Trophoblast cell (in vitro differentiated cells and primary cell): ENCODE data around the gene GALNT12.
A peak's percentile ranks its signal among the peaks of the same experiment; 100 is the strongest.

Experiments
- DNase-seq, 2 donors: peaks; one replicate each; pipeline ENCODE4 v3.0.0-alpha.2; 2016
- H2AFZ ChIP-seq: 2 replicates; pipeline ENCODE4 v1.6.1; 2013; ENCODE audit warnings: low read length, moderate library complexity, mild to moderate bottlenecking; ENCODE audit not compliant: insufficient read depth, poor library complexity
- H2AK5ac ChIP-seq: 2 replicates; pipeline ENCODE4 v1.6.1; 2013; ENCODE audit warnings: mild to moderate bottlenecking, low read length
- H2BK120ac ChIP-seq: 2 replicates; pipeline ENCODE4 v1.6.1; 2013; ENCODE audit warnings: low read length, mild to moderate bottlenecking, moderate library complexity; ENCODE audit not compliant: insufficient read depth, poor library complexity
- H2BK12ac ChIP-seq: 2 replicates; pipeline ENCODE4 v1.6.1; 2013; ENCODE audit warnings: mild to moderate bottlenecking, low read length, moderate library complexity
- H2BK5ac ChIP-seq: 2 replicates; pipeline ENCODE4 v1.6.1; 2013; ENCODE audit warnings: low read length, low read depth, moderate library complexity, mild to moderate bottlenecking; ENCODE audit not compliant: poor library complexity
- H3K14ac ChIP-seq: 2 replicates; pipeline ENCODE4 v1.6.1; 2013; ENCODE audit warnings: mild to moderate bottlenecking, low read length
- H3K18ac ChIP-seq: 2 replicates; pipeline ENCODE4 v1.6.1; 2013; ENCODE audit warnings: mild to moderate bottlenecking, low read length
- H3K23ac ChIP-seq: 2 replicates; pipeline ENCODE4 v1.6.1; 2013; ENCODE audit warnings: low read length
- H3K27ac ChIP-seq: 2 replicates; pipeline ENCODE4 v1.5.1; 2013; ENCODE audit warnings: low read depth, mild to moderate bottlenecking, inconsistent platforms, low read length, moderate library complexity
- H3K27me3 ChIP-seq: 2 replicates; pipeline ENCODE4 v1.6.1; 2013; ENCODE audit warnings: inconsistent platforms, mild to moderate bottlenecking, low read length, moderate library complexity; ENCODE audit not compliant: insufficient read depth
- H3K36me3 ChIP-seq, 2 experiments: 1 replicate in 1 of 2; 2 replicates in 1 of 2; pipeline ENCODE4 v1.6.1; 2013; ENCODE audit warnings: low read length in 2 of 2, mild to moderate bottlenecking in 2 of 2, moderate library complexity in 1 of 2; ENCODE audit not compliant: insufficient read depth in 2 of 2, control insufficient read depth in 1 of 2
- H3K4ac ChIP-seq: 2 replicates; pipeline ENCODE4 v1.6.1; 2013; ENCODE audit warnings: low read depth, mild to moderate bottlenecking, low read length, moderate library complexity
- H3K4me1 ChIP-seq, 2 experiments: 1 replicate in 1 of 2; 2 replicates in 1 of 2; pipeline ENCODE4 v1.6.1; 2013; ENCODE audit warnings: low read length in 2 of 2, mild to moderate bottlenecking in 2 of 2, moderate library complexity in 1 of 2; ENCODE audit not compliant: insufficient read depth in 2 of 2, control insufficient read depth in 1 of 2
- H3K4me2 ChIP-seq: 2 replicates; pipeline ENCODE4 v1.6.1; 2013; ENCODE audit warnings: inconsistent platforms, mild to moderate bottlenecking, low read length, moderate library complexity
- H3K4me3 ChIP-seq: 2 replicates; pipeline ENCODE4 v1.5.1; 2013; ENCODE audit warnings: mild to moderate bottlenecking, low read depth, low read length, inconsistent platforms
- H3K79me1 ChIP-seq: one replicate; pipeline ENCODE4 v1.6.1; 2013; ENCODE audit warnings: low read length
- H3K79me2 ChIP-seq: 2 replicates; pipeline ENCODE4 v1.6.1; 2013; ENCODE audit warnings: low read length, mild to moderate bottlenecking; ENCODE audit not compliant: control insufficient read depth, insufficient read depth, poor library complexity
- H3K9ac ChIP-seq: 2 replicates; pipeline ENCODE4 v1.6.1; 2013; ENCODE audit warnings: mild to moderate bottlenecking, low read length
- H3K9me3 ChIP-seq: 2 replicates; pipeline ENCODE4 v1.6.1; 2013; ENCODE audit warnings: low read depth, mild to moderate bottlenecking, control low read depth, inconsistent platforms, low read length; ENCODE audit not compliant: insufficient read depth
- H4K12ac ChIP-seq: 2 replicates; pipeline ENCODE4 v1.6.1; 2013; ENCODE audit warnings: low read depth, mild to moderate bottlenecking, low read length, moderate library complexity
- H4K8ac ChIP-seq: 2 replicates; pipeline ENCODE4 v1.6.1; 2013; ENCODE audit warnings: low read depth, mild to moderate bottlenecking, low read length, moderate library complexity
- H4K91ac ChIP-seq: one replicate; pipeline ENCODE4 v1.6.1; 2013; ENCODE audit warnings: low read depth, mild to moderate bottlenecking, low read length, moderate library complexity
- WGBS: extraction: QIAGEN DNeasy Blood & Tissue Kit; methylation state at CpG from one replicate; pipeline ENCODE4 v1.1.7; 2013; ENCODE audit warnings: missing lambda C conversion rate; ENCODE audit not compliant: insufficient read length, insufficient coverage; ENCODE audit errors: extremely low coverage; 5-methylcytosine and 5-hydroxymethylcytosine counted together

Gene GALNT12

GRCh38 chr9:98784831-98785806, 22.4 kb upstream of the GALNT12 start:
- H3K27me3 ChIP-seq, result no peaks in the 10 kb centered on the region
- WGBS, result no CpG with 5 or more reads among the region's 11 CpGs
- peak overlapping the region; percentile 66 for H3K9ac ChIP-seq
- no peak overlapping the region for H3K18ac ChIP-seq
- H4K12ac ChIP-seq, result no peak overlapping the region
- no peak overlapping the region for H4K8ac ChIP-seq
- no peak overlapping the region for H3K4me2 ChIP-seq
- H4K91ac ChIP-seq, result no peak overlapping the region
- no peaks in the 10 kb centered on the region for H3K79me2 ChIP-seq
- H3K27ac ChIP-seq, result no peak overlapping the region
- H2BK5ac ChIP-seq, result no peak overlapping the region
- no peak overlapping the region for H3K4ac ChIP-seq
- DNase-seq, result no peak
- H2AFZ ChIP-seq, result no peak overlapping the region
- H3K4me1 ChIP-seq, result peaks cover 2 to 5% of the 10 kb centered on the region in 2 experiments
- H3K79me1 ChIP-seq, result no peaks in the 10 kb centered on the region
- H3K4me3 ChIP-seq, result no peak overlapping the region
- no peak overlapping the region for H2AK5ac ChIP-seq
- no peak overlapping the region for H3K14ac ChIP-seq
- H3K9me3 ChIP-seq, result no peaks in the 10 kb centered on the region
- peaks cover 18 to 19% of the 10 kb centered on the region in 2 experiments for H3K36me3 ChIP-seq
- no peak overlapping the region for H2BK120ac ChIP-seq
- H2BK12ac ChIP-seq, result no peak overlapping the region
- H3K23ac ChIP-seq, result no peak overlapping the region

GRCh38 chr9:98786750-98787510, 20.5 kb upstream of the GALNT12 start:
- no CpG with 5 or more reads among the region's 4 CpGs for WGBS
- no peak overlapping the region for H3K4ac ChIP-seq

GRCh38 chr9:98787766-98788335, 19.6 kb upstream of the GALNT12 start:
- H3K4me1 ChIP-seq, result peaks cover 2 to 5% of the 10 kb centered on the region in 2 experiments
- H3K27ac ChIP-seq, result no peak overlapping the region
- H3K4me3 ChIP-seq, result no peak overlapping the region
- no peak overlapping the region for H2AK5ac ChIP-seq
- no peak overlapping the region for H4K8ac ChIP-seq
- H4K91ac ChIP-seq, result no peak overlapping the region
- H2AFZ ChIP-seq, result no peak overlapping the region
- H3K9ac ChIP-seq, result no peak overlapping the region
- WGBS, result no CpG with 5 or more reads among the region's 12 CpGs
- no peak for DNase-seq
- H3K36me3 ChIP-seq, result peaks cover 17 to 18% of the 10 kb centered on the region in 2 experiments
- H3K9me3 ChIP-seq, result no peaks in the 10 kb centered on the region
- H2BK12ac ChIP-seq, result no peak overlapping the region
- H3K79me2 ChIP-seq, result no peaks in the 10 kb centered on the region
- H2BK5ac ChIP-seq, result no peak overlapping the region
- H3K4ac ChIP-seq, result no peak overlapping the region
- H4K12ac ChIP-seq, result no peak overlapping the region
- no peak overlapping the region for H3K4me2 ChIP-seq
- no peaks in the 10 kb centered on the region for H3K79me1 ChIP-seq
- no peak overlapping the region for H3K18ac ChIP-seq
- no peak overlapping the region for H3K23ac ChIP-seq
- no peak overlapping the region for H2BK120ac ChIP-seq
- H3K14ac ChIP-seq, result no peak overlapping the region
- no peaks in the 10 kb centered on the region for H3K27me3 ChIP-seq

More at GRCh38 chr9:98786750-98787510, 20.5 kb upstream of the GALNT12 start:
- no peak overlapping the region for H3K27ac ChIP-seq
- H2AK5ac ChIP-seq, result no peak overlapping the region
- H2AFZ ChIP-seq, result no peak overlapping the region
- H2BK5ac ChIP-seq, result no peak overlapping the region
- no peak overlapping the region for H3K9ac ChIP-seq
- no peak overlapping the region for H3K18ac ChIP-seq
- H3K79me1 ChIP-seq, result no peaks in the 10 kb centered on the region
- H4K12ac ChIP-seq, result no peak overlapping the region
- no peak for DNase-seq
- H3K4me3 ChIP-seq, result no peak overlapping the region
- H3K4me1 ChIP-seq, result peaks cover 0 to 5% of the 10 kb centered on the region in 2 experiments
- no peak overlapping the region for H2BK120ac ChIP-seq
- H4K8ac ChIP-seq, result no peak overlapping the region
- H3K14ac ChIP-seq, result no peak overlapping the region
- H4K91ac ChIP-seq, result no peak overlapping the region
- peaks cover 17 to 18% of the 10 kb centered on the region in 2 experiments for H3K36me3 ChIP-seq
- no peak overlapping the region for H2BK12ac ChIP-seq
- H3K9me3 ChIP-seq, result no peaks in the 10 kb centered on the region
- no peak overlapping the region for H3K4me2 ChIP-seq
- H3K27me3 ChIP-seq, result no peaks in the 10 kb centered on the region
- no peak overlapping the region for H3K23ac ChIP-seq
- no peaks in the 10 kb centered on the region for H3K79me2 ChIP-seq

- no peaks in the 10 kb centered on the region for H3K79me1 ChIP-seq
- no peak overlapping the region for H4K91ac ChIP-seq
- no CpG with 5 or more reads among the region's 5 CpGs for WGBS
- no peak overlapping the region for H3K18ac ChIP-seq
- no peaks in the 10 kb centered on the region for H3K79me2 ChIP-seq
- no peak overlapping the region for H3K9ac ChIP-seq
- H4K8ac ChIP-seq, result no peak overlapping the region
- no peak overlapping the region for H3K27ac ChIP-seq
- no peak overlapping the region for H2AK5ac ChIP-seq
- no peaks in the 10 kb centered on the region for H3K27me3 ChIP-seq
- H3K9me3 ChIP-seq, result no peaks in the 10 kb centered on the region
- no peak overlapping the region for H2AFZ ChIP-seq
- peaks cover 2 to 5% of the 10 kb centered on the region in 2 experiments for H3K4me1 ChIP-seq
- no peak overlapping the region for H2BK5ac ChIP-seq
- H3K36me3 ChIP-seq, result peaks cover 13 to 14% of the 10 kb centered on the region in 2 experiments
- no peak overlapping the region for H3K4me3 ChIP-seq
- H4K12ac ChIP-seq, result no peak overlapping the region
- no peak overlapping the region for H2BK120ac ChIP-seq
- no peak overlapping the region for H2BK12ac ChIP-seq
- no peak overlapping the region for H3K4ac ChIP-seq
- H3K23ac ChIP-seq, result no peak overlapping the region
- no peak for DNase-seq
- no peak overlapping the region for H3K14ac ChIP-seq
- H3K4me2 ChIP-seq, result no peak overlapping the region
These were observed 17.9 kb upstream of the GALNT12 start for GRCh38 chr9:98789483-98790133.
